ENCODE results near the gene VPS45. TPM values are rescaled to one million over a fixed set of nuclear protein-coding genes. Genes with fewer than 3 reads are reported as not detected.

VPS45 gene
- polyA plus RNA-seq, 1 of the 3 experiments (the other 2 are of a cell fraction), result 31.5 TPM

DNA sequence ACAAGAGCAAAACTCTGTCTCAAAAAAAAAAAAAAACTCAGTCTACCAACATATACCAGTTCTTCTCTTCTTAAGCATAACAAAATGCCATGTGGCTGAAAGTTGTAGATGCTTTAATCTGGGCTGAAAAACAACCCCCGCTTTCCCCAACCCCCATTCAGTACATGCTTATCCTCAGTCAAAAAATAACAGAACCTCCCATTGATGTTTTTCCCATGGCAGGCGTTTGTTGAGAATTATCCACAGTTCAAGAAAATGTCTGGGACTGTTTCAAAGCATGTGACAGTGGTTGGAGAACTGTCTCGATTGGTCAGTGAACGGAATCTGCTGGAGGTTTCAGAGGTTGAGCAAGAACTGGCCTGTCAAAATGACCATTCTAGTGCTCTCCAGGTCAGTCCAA, 14.9 kb downstream of the VPS45 start:
- ChIA-PET CTCF (interaction anchor here (1.0 kb wide), 1 partner anchor 10 kb away, joined by 3 read pairs; no protein-coding TSS in a partner anchor), POLR2A (no interaction called here)
- Histone ChIP-seq H3K4me2 (no peak overlapping the region), H3F3A (replicated peaks; ENCODE audit: insufficient read depth) (peaks cover 7% of the 10 kb centered on the region), H3K4me3 (ENCODE audit: low read depth in 2 of 2, low read length in 1 of 2) (no peak overlapping the region), H3K9ac (no peak overlapping the region), H2AFZ (ENCODE audit: low read depth) (no peak overlapping the region), H3K9me3 (no peaks in the 10 kb centered on the region), H3K4me1 (ENCODE audit: control insufficient read depth in 1 of 2, insufficient read depth in 2 of 2, low read depth in 1 of 2, low read length in 1 of 2) (peaks cover 0 to 4% of the 10 kb centered on the region in 2 experiments; a peak in 2 of 4 replicates), H3K27ac (ENCODE audit: low read depth in 2 of 2, low read length in 1 of 2) (no peak overlapping the region), H3K9me2 (no peaks in the 10 kb centered on the region), H3K36me3 (replicated peaks in 1 of 2; ENCODE audit: control insufficient read depth in 1 of 2, insufficient read depth in 2 of 2, low read length in 1 of 2) (peaks cover 75 to 87% of the 10 kb centered on the region in 2 experiments), H4K20me1 (ENCODE audit: insufficient read depth) (no peaks in the 10 kb centered on the region), H3K79me2 (ENCODE audit: insufficient read depth) (no peaks in the 10 kb centered on the region), H3K27me3 (ENCODE audit: insufficient read depth) (no peaks in the 10 kb centered on the region)
- no peak for TF ChIP-seq SIN3A (IDR thresholded peaks at IDR 0.05; ENCODE audit: borderline replicate concordance, low read depth, low read length)
- no peak for TF ChIP-seq MXI1 (IDR thresholded peaks at IDR 0.05; ENCODE audit: low read depth, low read length)
- TF ChIP-seq RFX5 (IDR thresholded peaks at IDR 0.05; ENCODE audit: low read length), result no peak
- TF ChIP-seq, protein P1, sequence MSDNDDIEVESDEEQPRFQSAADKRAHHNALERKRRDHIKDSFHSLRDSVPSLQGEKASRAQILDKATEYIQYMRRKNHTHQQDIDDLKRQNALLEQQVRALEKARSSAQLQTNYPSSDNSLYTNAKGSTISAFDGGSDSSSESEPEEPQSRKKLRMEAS (IDR thresholded peaks at IDR 0.05; ENCODE audit: low read depth), result no peak
- TF ChIP-seq, protein P2, sequence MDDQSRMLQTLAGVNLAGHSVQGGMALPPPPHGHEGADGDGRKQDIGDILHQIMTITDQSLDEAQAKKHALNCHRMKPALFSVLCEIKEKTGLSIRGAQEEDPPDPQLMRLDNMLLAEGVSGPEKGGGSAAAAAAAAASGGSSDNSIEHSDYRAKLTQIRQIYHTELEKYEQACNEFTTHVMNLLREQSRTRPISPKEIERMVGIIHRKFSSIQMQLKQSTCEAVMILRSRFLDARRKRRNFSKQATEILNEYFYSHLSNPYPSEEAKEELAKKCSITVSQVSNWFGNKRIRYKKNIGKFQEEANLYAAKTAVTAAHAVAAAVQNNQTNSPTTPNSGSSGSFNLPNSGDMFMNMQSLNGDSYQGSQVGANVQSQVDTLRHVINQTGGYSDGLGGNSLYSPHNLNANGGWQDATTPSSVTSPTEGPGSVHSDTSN (IDR thresholded peaks at IDR 0.05), result no peak
- 91% methylated on average over 4 of the region's 4 CpGs for WGBS (ENCODE audit: low lambda C conversion rate)
- DNase-seq, result no peak

DNA sequence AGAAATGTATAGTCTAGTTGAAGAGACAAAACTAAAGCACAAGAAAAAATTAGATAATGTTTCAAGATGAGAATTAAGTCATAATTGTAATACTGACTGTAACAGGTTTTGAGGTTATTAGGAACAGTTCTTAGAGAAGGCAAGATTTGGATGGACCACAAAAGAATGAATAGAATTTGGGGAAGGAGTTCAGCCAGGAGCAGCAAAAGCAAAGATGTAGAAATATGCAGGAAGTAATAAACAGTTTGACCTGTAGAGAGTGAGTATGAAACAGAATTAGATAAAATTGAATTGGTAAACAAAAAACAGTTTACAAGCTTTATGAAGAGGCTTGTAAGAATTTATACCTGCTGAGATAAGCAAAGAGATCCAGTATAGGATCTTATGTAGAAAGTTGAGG, 16.3 kb downstream of the VPS45 start:
- H4K20me1 ChIP-seq (ENCODE audit: insufficient read depth), result no peaks in the 10 kb centered on the region
- H3F3A ChIP-seq (replicated peaks; ENCODE audit: insufficient read depth), result peaks cover 7% of the 10 kb centered on the region
- H2AFZ ChIP-seq (ENCODE audit: low read depth), result no peak overlapping the region
- H3K9ac ChIP-seq, result no peak overlapping the region
- no peaks in the 10 kb centered on the region for H3K9me3 ChIP-seq
- peaks cover 0 to 4% of the 10 kb centered on the region in 2 experiments; a peak in 2 of 4 replicates for H3K4me1 ChIP-seq (ENCODE audit: control insufficient read depth in 1 of 2, insufficient read depth in 2 of 2, low read depth in 1 of 2, low read length in 1 of 2)
- POLR2A ChIA-PET, result no interaction called here
- H3K36me3 ChIP-seq (replicated peaks in 1 of 2; ENCODE audit: control insufficient read depth in 1 of 2, insufficient read depth in 2 of 2, low read length in 1 of 2), result peaks cover 76 to 87% of the 10 kb centered on the region in 2 experiments
- no peak overlapping the region for H3K27ac ChIP-seq (ENCODE audit: low read depth in 2 of 2, low read length in 1 of 2)
- H3K4me3 ChIP-seq (ENCODE audit: low read depth in 2 of 2, low read length in 1 of 2), result no peak overlapping the region
- H3K4me2 ChIP-seq, result no peak overlapping the region
- CTCF ChIA-PET, result interaction anchor here (1.2 kb wide), 1 partner anchor 15 kb away, joined by 3 read pairs; no protein-coding TSS in a partner anchor
- H3K27me3 ChIP-seq (ENCODE audit: insufficient read depth), result no peaks in the 10 kb centered on the region
- H3K79me2 ChIP-seq (ENCODE audit: insufficient read depth), result no peaks in the 10 kb centered on the region
- DNase-seq, result no peak
- no peaks in the 10 kb centered on the region for H3K9me2 ChIP-seq
- TF ChIP-seq, protein P3, sequence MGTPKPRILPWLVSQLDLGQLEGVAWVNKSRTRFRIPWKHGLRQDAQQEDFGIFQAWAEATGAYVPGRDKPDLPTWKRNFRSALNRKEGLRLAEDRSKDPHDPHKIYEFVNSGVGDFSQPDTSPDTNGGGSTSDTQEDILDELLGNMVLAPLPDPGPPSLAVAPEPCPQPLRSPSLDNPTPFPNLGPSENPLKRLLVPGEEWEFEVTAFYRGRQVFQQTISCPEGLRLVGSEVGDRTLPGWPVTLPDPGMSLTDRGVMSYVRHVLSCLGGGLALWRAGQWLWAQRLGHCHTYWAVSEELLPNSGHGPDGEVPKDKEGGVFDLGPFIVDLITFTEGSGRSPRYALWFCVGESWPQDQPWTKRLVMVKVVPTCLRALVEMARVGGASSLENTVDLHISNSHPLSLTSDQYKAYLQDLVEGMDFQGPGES (IDR thresholded peaks at IDR 0.05; ENCODE audit: low read depth, low read length), result no peak
- TF ChIP-seq, protein P2 (IDR thresholded peaks at IDR 0.05), result no peak
- TF ChIP-seq GATA2 (CRISPR knock-in tag; IDR thresholded peaks at IDR 0.05) (no peak), CHD2 (IDR thresholded peaks at IDR 0.05; ENCODE audit: low read length, partially characterized antibody) (no peak), TEAD4 (IDR thresholded peaks at IDR 0.05; ENCODE audit: borderline replicate concordance, insufficient read depth) (no peak), GABPA (IDR thresholded peaks at IDR 0.05; ENCODE audit: low read depth) (no peak), TCF12 (IDR thresholded peaks at IDR 0.05) (no peak), RCOR1 (IDR thresholded peaks at IDR 0.05; ENCODE audit: low read length) (no peak), NRF1 (IDR thresholded peaks at IDR 0.05; ENCODE audit: low read depth, low read length) (no peak), EP300 (IDR thresholded peaks at IDR 0.05; ENCODE audit: borderline replicate concordance in 1 of 2, low read depth in 1 of 2, low read length in 1 of 2) (no peak)
- TF ChIP-seq, protein P4, sequence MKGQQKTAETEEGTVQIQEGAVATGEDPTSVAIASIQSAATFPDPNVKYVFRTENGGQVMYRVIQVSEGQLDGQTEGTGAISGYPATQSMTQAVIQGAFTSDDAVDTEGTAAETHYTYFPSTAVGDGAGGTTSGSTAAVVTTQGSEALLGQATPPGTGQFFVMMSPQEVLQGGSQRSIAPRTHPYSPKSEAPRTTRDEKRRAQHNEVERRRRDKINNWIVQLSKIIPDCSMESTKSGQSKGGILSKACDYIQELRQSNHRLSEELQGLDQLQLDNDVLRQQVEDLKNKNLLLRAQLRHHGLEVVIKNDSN (IDR thresholded peaks at IDR 0.05; ENCODE audit: borderline replicate concordance, low read depth), result no peak
- TF ChIP-seq, protein P5, sequence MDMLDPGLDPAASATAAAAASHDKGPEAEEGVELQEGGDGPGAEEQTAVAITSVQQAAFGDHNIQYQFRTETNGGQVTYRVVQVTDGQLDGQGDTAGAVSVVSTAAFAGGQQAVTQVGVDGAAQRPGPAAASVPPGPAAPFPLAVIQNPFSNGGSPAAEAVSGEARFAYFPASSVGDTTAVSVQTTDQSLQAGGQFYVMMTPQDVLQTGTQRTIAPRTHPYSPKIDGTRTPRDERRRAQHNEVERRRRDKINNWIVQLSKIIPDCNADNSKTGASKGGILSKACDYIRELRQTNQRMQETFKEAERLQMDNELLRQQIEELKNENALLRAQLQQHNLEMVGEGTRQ (IDR thresholded peaks at IDR 0.05; ENCODE audit: borderline replicate concordance, low read depth, low read length), result no peak
- TF ChIP-seq, protein P6, sequence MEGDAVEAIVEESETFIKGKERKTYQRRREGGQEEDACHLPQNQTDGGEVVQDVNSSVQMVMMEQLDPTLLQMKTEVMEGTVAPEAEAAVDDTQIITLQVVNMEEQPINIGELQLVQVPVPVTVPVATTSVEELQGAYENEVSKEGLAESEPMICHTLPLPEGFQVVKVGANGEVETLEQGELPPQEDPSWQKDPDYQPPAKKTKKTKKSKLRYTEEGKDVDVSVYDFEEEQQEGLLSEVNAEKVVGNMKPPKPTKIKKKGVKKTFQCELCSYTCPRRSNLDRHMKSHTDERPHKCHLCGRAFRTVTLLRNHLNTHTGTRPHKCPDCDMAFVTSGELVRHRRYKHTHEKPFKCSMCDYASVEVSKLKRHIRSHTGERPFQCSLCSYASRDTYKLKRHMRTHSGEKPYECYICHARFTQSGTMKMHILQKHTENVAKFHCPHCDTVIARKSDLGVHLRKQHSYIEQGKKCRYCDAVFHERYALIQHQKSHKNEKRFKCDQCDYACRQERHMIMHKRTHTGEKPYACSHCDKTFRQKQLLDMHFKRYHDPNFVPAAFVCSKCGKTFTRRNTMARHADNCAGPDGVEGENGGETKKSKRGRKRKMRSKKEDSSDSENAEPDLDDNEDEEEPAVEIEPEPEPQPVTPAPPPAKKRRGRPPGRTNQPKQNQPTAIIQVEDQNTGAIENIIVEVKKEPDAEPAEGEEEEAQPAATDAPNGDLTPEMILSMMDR (IDR thresholded peaks at IDR 0.05), result no peak
- TF ChIP-seq, protein P7, sequence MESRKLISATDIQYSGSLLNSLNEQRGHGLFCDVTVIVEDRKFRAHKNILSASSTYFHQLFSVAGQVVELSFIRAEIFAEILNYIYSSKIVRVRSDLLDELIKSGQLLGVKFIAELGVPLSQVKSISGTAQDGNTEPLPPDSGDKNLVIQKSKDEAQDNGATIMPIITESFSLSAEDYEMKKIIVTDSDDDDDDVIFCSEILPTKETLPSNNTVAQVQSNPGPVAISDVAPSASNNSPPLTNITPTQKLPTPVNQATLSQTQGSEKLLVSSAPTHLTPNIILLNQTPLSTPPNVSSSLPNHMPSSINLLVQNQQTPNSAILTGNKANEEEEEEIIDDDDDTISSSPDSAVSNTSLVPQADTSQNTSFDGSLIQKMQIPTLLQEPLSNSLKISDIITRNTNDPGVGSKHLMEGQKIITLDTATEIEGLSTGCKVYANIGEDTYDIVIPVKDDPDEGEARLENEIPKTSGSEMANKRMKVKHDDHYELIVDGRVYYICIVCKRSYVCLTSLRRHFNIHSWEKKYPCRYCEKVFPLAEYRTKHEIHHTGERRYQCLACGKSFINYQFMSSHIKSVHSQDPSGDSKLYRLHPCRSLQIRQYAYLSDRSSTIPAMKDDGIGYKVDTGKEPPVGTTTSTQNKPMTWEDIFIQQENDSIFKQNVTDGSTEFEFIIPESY (IDR thresholded peaks at IDR 0.05; ENCODE audit: borderline replicate concordance, low read depth), result no peak
